ENCODE measurements around the gene SH2D5. TPM values are rescaled to one million over a fixed set of nuclear protein-coding genes. Genes with fewer than 3 reads are reported as not detected.

Gene SH2D5
- total RNA-seq, 1 experiment from 2014 or later: 14.0 TPM

DNA sequence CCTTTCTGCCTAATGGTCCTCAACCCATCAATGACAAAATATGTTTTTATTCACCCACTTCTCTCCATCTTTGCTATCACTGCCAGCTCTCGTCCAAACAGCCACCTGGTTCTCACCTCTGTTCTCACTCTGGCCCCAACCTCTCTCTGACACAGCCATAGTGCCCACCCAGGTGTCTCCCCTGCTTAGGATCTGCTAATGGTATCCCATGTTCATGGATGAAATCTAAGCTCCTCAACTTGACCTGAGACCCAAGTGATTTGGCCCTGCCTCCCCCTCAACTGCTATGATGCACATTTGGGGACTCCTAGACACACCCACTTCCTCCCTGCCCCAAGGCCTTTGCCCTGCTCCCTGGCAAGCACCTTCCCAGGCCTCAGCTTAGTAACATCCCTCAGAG lies 40.6 kb downstream of the SH2D5 start:
- CTCF ChIA-PET: interaction anchor here (0.7 kb wide), 1 partner anchor 525 kb away, joined by 3 read pairs; no protein-coding TSS in a partner anchor
- TF ChIP-seq, protein P1, sequence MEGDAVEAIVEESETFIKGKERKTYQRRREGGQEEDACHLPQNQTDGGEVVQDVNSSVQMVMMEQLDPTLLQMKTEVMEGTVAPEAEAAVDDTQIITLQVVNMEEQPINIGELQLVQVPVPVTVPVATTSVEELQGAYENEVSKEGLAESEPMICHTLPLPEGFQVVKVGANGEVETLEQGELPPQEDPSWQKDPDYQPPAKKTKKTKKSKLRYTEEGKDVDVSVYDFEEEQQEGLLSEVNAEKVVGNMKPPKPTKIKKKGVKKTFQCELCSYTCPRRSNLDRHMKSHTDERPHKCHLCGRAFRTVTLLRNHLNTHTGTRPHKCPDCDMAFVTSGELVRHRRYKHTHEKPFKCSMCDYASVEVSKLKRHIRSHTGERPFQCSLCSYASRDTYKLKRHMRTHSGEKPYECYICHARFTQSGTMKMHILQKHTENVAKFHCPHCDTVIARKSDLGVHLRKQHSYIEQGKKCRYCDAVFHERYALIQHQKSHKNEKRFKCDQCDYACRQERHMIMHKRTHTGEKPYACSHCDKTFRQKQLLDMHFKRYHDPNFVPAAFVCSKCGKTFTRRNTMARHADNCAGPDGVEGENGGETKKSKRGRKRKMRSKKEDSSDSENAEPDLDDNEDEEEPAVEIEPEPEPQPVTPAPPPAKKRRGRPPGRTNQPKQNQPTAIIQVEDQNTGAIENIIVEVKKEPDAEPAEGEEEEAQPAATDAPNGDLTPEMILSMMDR (IDR thresholded peaks at IDR 0.05; ENCODE audit: unreplicated experiment): no peak
- intact Hi-C loops (cut with micrococcal nuclease): loop anchor here (10.0 kb wide), 2 partner anchors 153 to 673 kb away; no protein-coding TSS in a partner anchor
- Mint-ChIP-seq H3K27me3 (ENCODE audit: insufficient read depth, unreplicated experiment) (no peaks in the 10 kb centered on the region), H3K4me1 (ENCODE audit: insufficient read depth, unreplicated experiment) (peaks cover 5% of the 10 kb centered on the region), H3K4me3 (ENCODE audit: unreplicated experiment) (no peak overlapping the region), H3K27ac (ENCODE audit: low read depth, unreplicated experiment) (no peak overlapping the region), H3K9me3 (ENCODE audit: unreplicated experiment) (no peaks in the 10 kb centered on the region), H3K36me3 (ENCODE audit: insufficient read depth, unreplicated experiment) (no peaks in the 10 kb centered on the region)
- no TSS peak for BruUV-seq (replicated peaks)
- POLR2A ChIA-PET: no interaction called here
- DNase-seq (ENCODE audit: unreplicated experiment): no peak

GRCh38 chr1:20689645-20690056 lies 42.9 kb downstream of the SH2D5 start:
- BruUV-seq (replicated peaks): no TSS peak
- ChIA-PET CTCF (interaction anchor here (2.3 kb wide), 1 partner anchor 506 kb away, joined by 6 read pairs; no protein-coding TSS in a partner anchor), POLR2A (no interaction called here)
- TF ChIP-seq, protein P1 (IDR thresholded peaks at IDR 0.05; ENCODE audit: unreplicated experiment): no peak
- Mint-ChIP-seq H3K27ac (ENCODE audit: low read depth, unreplicated experiment) (no peak overlapping the region), H3K4me3 (ENCODE audit: unreplicated experiment) (no peak overlapping the region), H3K9me3 (ENCODE audit: unreplicated experiment) (no peaks in the 10 kb centered on the region), H3K4me1 (ENCODE audit: insufficient read depth, unreplicated experiment) (no peaks in the 10 kb centered on the region), H3K27me3 (ENCODE audit: insufficient read depth, unreplicated experiment) (no peaks in the 10 kb centered on the region), H3K36me3 (ENCODE audit: insufficient read depth, unreplicated experiment) (no peaks in the 10 kb centered on the region)
- intact Hi-C loops (cut with micrococcal nuclease): loop anchor here (10.0 kb wide), 2 partner anchors 155 to 675 kb away; no protein-coding TSS in a partner anchor
- no peak for DNase-seq (ENCODE audit: unreplicated experiment)

GRCh38 chr1:20686883-20687725 lies 45.4 kb downstream of the SH2D5 start:
- ChIA-PET POLR2A (no interaction called here), CTCF (interaction anchor here (0.6 to 1.5 kb wide), 2 partner anchors 10 to 187 kb away, joined by 3 to 7 read pairs; no protein-coding TSS in a partner anchor)
- no peaks in the 10 kb centered on the region for H3K27me3 Mint-ChIP-seq (ENCODE audit: insufficient read depth, unreplicated experiment)
- intact Hi-C loops (cut with micrococcal nuclease): no loop called here
- no peaks in the 10 kb centered on the region for H3K9me3 Mint-ChIP-seq (ENCODE audit: unreplicated experiment)
- DNase-seq (ENCODE audit: unreplicated experiment): no peak
- no TSS peak for BruUV-seq (replicated peaks)
- H3K4me1 Mint-ChIP-seq (ENCODE audit: insufficient read depth, unreplicated experiment): no peaks in the 10 kb centered on the region
- TF ChIP-seq, protein P1 (IDR thresholded peaks at IDR 0.05; ENCODE audit: unreplicated experiment): no peak
- H3K36me3 Mint-ChIP-seq (ENCODE audit: insufficient read depth, unreplicated experiment): no peaks in the 10 kb centered on the region
- no peak overlapping the region for H3K27ac Mint-ChIP-seq (ENCODE audit: low read depth, unreplicated experiment)
- no peak overlapping the region for H3K4me3 Mint-ChIP-seq (ENCODE audit: unreplicated experiment)

DNA sequence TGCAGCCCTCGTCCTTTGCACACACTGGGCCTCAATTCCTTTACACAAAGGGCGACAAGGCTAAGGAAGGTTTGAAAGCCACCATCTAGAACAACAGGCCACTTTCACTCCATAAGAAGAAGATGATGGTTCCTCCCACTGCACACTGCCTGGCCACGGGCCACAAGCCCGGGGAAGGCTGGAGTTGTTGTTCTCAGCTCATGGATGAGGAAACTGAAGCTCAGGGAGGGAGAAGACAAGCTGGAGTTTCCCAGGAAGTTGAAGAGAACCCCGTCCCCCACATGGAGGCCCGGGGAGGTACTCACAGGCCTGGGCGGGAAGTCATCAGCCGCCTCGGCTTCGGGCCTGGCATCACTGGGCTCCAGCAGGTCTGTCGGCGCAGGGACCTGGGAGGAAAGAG lies 46.8 kb downstream of the SH2D5 start:
- no peak overlapping the region for H3K4me3 Mint-ChIP-seq (ENCODE audit: unreplicated experiment)
- no peaks in the 10 kb centered on the region for H3K27me3 Mint-ChIP-seq (ENCODE audit: insufficient read depth, unreplicated experiment)
- H3K27ac Mint-ChIP-seq (ENCODE audit: low read depth, unreplicated experiment): no peak overlapping the region
- no TSS peak for BruUV-seq (replicated peaks)
- DNase-seq (ENCODE audit: unreplicated experiment): no peak
- intact Hi-C loops (cut with micrococcal nuclease): no loop called here
- H3K9me3 Mint-ChIP-seq (ENCODE audit: unreplicated experiment): no peaks in the 10 kb centered on the region
- TF ChIP-seq, protein P1 (IDR thresholded peaks at IDR 0.05; ENCODE audit: unreplicated experiment): no peak
- H3K36me3 Mint-ChIP-seq (ENCODE audit: insufficient read depth, unreplicated experiment): no peaks in the 10 kb centered on the region
- CTCF ChIA-PET: no interaction called here
- POLR2A ChIA-PET: no interaction called here
- no peaks in the 10 kb centered on the region for H3K4me1 Mint-ChIP-seq (ENCODE audit: insufficient read depth, unreplicated experiment)

All from MCF 10A (cell line).